ENCODE results near the gene NOL11.
A peak's percentile ranks its signal among the peaks of the same experiment; 100 is the strongest.
"Not testable (repeated sequence)": the region's sequence is repeated elsewhere in the genome, so short reads cannot be mapped to it uniquely, and the experiment has no call there.

The NOL11 gene

GRCh38 chr17:67711916-67712315 lies 5.8 kb upstream of the NOL11 start:
- DNase-seq = no peak

- DNase-seq = no peak
Measured at GRCh38 chr17:67712375-67712774, 5.4 kb upstream of the NOL11 start.

GRCh38 chr17:67713169-67713568 lies 4.6 kb upstream of the NOL11 start:
- no peak for DNase-seq

GRCh38 chr17:67716405-67716798 lies 1.3 kb upstream of the NOL11 start:
- no peak for DNase-seq

DNA sequence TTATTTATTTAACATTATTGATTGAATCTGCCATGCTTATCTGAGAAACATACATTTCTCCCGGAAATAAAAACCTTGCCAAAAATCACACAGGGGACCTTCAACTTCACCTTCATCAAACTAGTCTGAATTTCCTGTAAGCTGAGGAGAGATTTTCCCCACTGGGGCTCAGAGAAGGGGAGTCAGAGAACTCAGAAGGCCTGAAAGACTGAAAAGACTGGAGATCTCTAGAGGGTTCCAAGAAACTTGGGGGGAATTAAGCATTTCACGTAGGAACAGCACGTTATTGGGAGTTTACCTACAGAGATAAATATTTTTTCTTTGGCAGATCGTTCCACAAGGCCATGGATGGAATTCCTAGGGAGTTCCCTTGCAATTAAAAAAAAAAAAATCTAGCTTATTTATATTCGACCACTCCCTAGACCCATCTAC lies 528 bp upstream of the NOL11 start:
- peak; percentile 42 for DNase-seq

GRCh38 chr17:67718325-67718941 lies 697 bp downstream of the NOL11 start:
- peak; percentile 42 for DNase-seq

- DNase-seq = no peak
Measured at GRCh38 chr17:67725373-67725791, 7.6 kb downstream of the NOL11 start.

DNA sequence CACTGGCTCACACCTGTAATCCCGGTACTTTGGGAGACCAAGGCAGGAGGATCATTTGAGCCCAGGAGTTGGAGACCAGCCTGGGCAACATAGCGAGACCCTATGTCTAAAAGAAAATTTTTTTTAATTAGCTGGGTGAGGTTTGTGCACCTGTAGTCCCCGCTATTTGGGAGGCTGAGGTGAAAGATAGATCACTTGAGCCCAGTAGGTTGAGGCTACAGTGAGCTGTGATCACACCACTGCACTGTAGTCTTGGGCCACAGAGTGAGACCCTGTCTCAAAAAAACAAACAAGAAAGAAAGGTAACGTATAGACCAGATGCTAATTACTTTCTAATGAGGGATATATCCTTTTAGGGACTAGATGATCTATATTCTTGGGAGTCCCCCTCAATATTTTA lies 8.1 kb downstream of the NOL11 start:
- DNase-seq = no peak

DNA sequence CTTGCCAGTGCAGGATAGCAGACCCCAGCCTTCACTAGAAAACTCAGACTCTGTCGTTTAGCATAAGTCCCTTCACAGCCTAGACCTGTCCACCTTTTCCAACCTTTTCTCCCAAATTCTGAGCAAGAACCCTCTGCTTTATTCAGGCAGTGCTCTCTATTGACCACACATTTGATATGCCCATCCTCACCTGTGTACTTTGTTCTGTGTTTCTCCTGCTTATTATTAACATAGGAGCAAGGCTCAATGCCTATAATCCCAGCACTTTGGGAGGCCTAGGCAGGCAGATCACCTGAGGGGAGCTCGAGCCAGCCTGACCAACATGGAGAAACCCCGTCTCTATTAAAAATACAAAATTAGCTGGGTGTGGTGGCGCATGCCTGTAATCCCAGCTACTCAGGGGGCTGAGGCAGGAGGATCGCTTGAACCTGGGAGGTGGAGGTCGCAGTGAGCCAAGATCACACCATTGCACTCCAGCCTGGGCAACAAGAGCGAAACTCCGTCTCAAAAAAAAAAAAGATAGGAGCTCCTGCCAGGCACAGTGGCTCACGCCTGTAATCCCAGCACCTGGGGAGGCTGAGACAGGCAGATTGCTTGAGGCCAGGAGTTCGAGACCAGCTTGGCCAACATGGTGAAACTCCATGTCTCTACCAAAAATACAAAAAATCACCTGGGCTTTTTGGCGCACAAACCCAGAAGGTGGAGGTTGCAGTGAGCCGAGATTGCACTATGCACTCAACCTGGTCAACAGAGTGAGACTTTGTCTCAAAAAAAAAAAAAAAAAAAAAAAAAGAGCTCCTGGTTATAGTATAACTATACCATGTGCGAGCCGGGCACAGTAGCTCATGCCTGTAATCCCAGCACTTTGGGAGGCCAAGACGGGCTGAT lies 9.7 kb downstream of the NOL11 start:
- not testable (repeated sequence) for DNase-seq

GRCh38 chr17:67729903-67730302 lies 12.2 kb downstream of the NOL11 start:
- no peak for DNase-seq

DNA sequence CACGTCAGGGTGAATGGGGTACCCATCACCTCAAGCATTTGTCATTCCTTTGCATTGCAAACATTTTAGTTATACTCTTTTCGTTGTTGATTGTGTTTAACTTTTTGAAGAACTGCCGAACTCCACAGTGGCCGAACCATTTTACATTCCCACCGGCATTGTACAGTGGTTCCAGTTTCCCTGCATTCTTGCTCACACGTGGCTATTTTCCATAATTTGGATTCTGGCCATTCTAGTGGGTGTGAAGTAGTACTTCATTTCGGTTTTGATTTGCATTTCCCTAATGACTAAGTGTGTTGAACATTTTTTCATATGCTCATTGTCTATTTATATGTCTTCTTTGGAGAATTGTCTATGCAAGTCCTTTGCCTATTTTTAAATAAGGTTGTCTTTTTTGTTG lies 13.0 kb downstream of the NOL11 start:
- DNase-seq = no peak

GRCh38 chr17:67733449-67733848 lies 15.7 kb downstream of the NOL11 start:
- no peak for DNase-seq

- DNase-seq = no peak
Measured at GRCh38 chr17:67737145-67737544, 19.4 kb downstream of the NOL11 start.

GRCh38 chr17:67742025-67742424 lies 24.3 kb downstream of the NOL11 start:
- DNase-seq = no peak

DNA sequence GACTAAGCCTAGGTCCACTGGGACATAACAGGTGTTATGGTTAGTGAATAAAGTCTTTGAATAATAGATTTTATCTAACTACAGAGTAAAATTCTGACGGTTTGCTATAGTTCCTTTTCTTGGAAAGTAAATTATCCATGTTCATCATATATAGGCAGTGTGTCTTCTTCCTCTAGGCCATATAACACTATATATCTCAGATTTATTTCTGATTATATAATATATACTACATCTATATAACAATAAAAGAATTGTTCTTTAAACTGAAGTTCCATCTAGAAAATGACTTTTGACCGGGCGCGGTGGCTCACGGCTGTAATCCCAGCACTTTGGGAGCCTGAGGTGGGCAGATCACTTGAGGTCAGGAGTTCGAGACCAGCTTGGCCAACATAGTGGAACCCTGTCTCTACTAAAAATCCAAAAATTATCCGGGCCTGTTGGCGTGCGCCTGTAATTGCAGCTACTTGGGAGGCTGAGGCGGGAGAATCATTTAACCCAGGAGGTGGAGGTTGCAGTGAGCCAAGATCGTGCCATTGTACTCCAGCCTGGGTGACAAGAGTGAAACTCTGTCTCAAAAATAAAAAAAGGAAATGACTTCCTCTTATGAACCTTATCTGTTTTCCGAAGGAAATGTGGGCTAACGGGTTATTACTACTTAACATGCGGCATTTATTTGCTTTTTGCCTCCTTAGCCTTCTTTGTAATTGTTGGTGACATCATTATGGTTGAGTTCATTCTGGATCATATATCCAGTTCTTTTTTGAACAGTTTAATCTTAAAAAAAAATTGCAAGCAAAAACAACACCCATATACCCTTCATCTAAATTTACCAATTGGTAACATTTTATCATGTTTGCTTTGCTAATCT lies 29.2 kb downstream of the NOL11 start:
- DNase-seq = no peak

GRCh38 chr17:67747681-67748235 lies 30.0 kb downstream of the NOL11 start:
- no peak for DNase-seq

- no peak for DNase-seq
Measured at GRCh38 chr17:67750067-67750466, 32.3 kb downstream of the NOL11 start.

DNA sequence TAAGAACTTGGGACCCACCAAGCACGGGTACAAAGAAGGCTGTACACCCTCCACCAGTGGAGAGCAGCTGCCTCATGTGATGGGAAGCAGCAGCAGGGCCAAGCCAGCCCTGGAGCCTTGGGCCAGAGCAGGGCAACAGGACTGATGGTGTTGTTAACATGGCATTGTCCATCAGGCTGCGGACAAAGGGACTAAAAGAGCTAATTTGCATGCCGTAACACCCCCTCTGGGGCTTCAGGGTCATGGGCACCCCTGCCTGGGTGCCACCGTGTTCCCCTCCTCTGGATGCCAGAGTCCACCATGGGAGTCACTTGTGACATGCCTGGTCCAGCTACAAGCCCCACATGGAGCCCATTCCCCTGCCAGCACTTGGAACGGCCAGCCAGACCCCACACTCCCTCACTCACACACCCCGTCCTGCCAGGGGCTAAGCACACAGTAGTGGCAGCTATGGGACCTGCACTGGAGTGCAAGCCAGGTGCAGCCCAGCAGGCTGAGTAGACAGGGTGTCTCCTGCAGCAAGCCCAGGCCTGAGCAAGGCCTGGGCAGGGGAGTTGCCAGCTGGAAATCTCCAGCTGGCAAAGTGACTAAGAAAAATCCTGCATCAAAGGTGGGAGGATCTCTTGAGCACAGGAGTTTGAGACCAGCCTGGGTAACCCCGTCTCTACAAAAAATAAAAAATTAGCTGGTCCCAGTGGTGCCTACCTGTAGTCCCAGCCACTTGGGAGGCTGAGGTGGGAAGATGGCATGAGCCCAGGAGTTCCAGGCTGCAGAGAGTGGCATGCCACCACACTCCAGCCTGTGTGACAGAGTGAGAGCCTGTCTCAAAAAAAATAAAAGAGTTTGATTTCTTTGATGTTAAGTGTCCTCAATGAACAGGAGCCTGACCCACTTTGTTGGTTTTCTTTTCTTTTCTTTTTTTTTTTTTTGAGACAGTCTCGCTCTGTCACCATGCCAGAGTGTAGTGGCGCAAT lies 33.7 kb downstream of the NOL11 start:
- no peak for DNase-seq

GRCh38 chr17:67752160-67752559 lies 34.4 kb downstream of the NOL11 start:
- not testable (repeated sequence) for DNase-seq

- no peak for DNase-seq
Measured at GRCh38 chr17:67753026-67753425, 35.3 kb downstream of the NOL11 start.

- DNase-seq = no peak
Measured at GRCh38 chr17:67754001-67754400, 36.3 kb downstream of the NOL11 start.

DNA sequence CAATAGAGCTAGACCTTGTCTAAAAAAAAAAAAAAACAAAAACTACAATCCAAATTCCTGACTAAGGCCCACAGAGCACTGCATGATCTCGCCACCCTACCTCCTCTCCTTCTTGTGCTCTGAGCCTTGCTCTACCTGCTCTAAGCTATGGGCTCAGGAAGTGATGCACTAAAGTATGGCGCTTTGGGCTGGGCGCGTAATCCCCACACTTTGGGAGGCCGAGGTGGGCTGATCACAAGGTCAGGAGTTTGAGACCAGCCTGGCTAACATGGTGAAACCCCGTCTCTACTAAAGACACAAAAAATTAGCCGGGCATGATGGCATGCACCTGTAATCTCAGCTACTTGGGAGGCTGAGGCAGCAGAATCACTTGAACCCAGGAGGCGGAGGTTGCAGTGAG lies 37.0 kb downstream of the NOL11 start:
- not testable (repeated sequence) for DNase-seq

Measured in midbrain (tissue), 1 donor.